Measurements from ENCODE around the gene CEACAM20. TPM values are rescaled to one million over a fixed set of nuclear protein-coding genes. Genes with fewer than 3 reads are reported as not detected.
A peak's percentile ranks its signal among the peaks of the same experiment; 100 is the strongest.
"Not testable (repeated sequence)": the region's sequence is repeated elsewhere in the genome, so short reads cannot be mapped to it uniquely, and the experiment has no call there.

Gene CEACAM20
- total RNA-seq, 1 donor, result not detected

DNA sequence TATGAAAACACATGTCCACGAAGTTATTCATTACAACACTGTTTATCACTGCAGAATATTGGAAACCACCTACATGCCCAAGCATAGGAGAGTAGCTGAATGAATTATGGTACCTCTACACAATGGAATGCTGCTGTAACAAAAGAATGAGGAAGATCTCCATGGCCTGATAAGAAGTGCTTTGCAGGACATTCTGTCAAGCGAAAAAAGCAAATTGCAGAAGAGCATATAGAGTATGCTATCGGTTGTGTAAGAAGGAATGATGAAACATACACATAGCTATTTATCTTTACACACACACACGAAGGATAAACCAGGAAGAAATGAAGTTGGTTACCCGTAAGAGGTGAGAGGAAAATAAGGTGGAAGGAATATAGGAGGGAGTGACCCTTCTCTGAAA lies 37.5 kb upstream of the CEACAM20 start:
- no peak overlapping the region for H3K4me3 ChIP-seq (ENCODE audit: low read depth, low read length)
- DNase-seq (ENCODE audit: low read depth), result no peak
- TF ChIP-seq, protein P1, sequence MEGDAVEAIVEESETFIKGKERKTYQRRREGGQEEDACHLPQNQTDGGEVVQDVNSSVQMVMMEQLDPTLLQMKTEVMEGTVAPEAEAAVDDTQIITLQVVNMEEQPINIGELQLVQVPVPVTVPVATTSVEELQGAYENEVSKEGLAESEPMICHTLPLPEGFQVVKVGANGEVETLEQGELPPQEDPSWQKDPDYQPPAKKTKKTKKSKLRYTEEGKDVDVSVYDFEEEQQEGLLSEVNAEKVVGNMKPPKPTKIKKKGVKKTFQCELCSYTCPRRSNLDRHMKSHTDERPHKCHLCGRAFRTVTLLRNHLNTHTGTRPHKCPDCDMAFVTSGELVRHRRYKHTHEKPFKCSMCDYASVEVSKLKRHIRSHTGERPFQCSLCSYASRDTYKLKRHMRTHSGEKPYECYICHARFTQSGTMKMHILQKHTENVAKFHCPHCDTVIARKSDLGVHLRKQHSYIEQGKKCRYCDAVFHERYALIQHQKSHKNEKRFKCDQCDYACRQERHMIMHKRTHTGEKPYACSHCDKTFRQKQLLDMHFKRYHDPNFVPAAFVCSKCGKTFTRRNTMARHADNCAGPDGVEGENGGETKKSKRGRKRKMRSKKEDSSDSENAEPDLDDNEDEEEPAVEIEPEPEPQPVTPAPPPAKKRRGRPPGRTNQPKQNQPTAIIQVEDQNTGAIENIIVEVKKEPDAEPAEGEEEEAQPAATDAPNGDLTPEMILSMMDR (IDR thresholded peaks at IDR 0.05; ENCODE audit: insufficient read depth, low read depth, low read length), result no peak

DNA sequence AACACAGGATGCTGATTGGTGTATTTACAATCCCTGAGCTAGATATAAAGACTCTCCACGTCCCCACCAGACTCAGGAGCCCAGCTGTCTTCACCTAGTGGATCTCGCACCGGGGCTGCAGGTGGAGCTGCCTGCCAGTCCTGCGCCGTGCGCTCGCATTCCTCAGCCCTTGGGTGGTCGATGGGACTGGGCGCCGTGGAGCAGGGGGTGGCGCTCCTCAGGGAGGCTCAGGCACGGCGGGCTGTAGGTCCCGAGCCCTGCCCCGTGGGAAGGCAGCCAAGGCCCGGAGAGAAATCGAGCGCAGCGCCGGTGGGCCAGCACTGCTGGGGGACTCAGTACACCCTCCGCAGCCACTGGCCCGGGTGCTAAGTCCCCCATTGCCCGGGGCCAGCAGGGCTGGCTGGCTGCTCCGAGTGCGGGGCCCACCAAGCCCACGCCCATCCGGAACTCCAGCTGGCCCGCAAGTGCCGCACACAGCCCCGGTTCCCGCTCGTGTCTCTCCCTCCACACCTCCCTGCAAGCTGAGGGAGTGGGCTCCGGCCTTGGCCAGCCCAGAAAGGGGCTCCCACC lies 33.7 kb upstream of the CEACAM20 start:
- DNase-seq (ENCODE audit: low read depth); H3K4me3 ChIP-seq (ENCODE audit: low read depth, low read length): not testable (repeated sequence)

DNA sequence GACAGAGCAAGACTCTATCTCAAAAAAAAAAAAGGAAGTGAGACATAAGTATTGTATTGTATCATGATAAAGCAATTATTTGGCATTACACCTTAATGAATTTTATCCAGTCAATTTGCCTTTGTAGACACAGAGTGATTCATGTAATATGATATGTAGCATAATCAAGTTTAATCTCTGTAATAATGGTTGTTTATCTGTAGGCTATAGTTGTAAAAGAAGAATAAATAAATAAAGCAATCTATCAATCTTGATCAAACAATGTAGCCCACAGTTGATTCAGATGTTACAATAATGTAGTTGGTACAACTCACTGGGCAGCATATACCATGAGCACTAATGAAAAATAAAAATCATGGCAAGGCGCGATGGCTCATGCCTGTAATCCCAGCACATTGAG lies 28.5 kb upstream of the CEACAM20 start:
- no peak for DNase-seq (ENCODE audit: low read depth)
- no peak overlapping the region for H3K4me3 ChIP-seq (ENCODE audit: low read depth, low read length)
- TF ChIP-seq, protein P1 (IDR thresholded peaks at IDR 0.05; ENCODE audit: insufficient read depth, low read depth, low read length), result no peak

DNA sequence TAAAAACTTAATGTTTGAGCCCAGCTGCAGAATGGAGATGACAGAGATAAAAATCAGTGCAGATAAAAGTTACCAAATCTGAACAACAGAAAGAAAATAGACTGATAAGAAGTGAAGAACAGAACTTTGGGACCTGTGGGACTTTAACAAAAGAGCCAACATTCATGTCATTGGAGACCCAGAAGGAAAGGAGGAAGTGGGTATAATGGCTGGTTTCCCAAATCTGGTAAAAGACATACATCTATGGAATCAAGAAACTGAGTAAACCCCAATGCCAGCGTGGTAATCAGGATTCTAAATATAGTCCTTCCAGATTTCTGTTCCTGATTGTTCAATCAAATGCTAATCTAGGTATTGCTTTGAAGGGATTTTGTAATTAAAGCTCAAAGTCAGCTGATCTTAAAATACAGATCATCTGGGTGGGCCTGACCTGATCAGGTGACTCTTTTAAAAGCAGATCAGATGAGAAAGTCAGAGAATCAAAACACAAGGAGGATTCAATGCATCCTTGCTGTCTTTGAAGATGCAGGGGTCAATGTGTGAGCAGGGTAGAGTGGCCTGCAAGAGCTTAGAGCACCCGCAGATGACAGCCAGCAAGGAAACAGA lies 25.3 kb upstream of the CEACAM20 start:
- no peak for DNase-seq (ENCODE audit: low read depth)
- no peak overlapping the region for H3K4me3 ChIP-seq (ENCODE audit: low read depth, low read length)
- TF ChIP-seq, protein P1 (IDR thresholded peaks at IDR 0.05; ENCODE audit: insufficient read depth, low read depth, low read length), result no peak

DNA sequence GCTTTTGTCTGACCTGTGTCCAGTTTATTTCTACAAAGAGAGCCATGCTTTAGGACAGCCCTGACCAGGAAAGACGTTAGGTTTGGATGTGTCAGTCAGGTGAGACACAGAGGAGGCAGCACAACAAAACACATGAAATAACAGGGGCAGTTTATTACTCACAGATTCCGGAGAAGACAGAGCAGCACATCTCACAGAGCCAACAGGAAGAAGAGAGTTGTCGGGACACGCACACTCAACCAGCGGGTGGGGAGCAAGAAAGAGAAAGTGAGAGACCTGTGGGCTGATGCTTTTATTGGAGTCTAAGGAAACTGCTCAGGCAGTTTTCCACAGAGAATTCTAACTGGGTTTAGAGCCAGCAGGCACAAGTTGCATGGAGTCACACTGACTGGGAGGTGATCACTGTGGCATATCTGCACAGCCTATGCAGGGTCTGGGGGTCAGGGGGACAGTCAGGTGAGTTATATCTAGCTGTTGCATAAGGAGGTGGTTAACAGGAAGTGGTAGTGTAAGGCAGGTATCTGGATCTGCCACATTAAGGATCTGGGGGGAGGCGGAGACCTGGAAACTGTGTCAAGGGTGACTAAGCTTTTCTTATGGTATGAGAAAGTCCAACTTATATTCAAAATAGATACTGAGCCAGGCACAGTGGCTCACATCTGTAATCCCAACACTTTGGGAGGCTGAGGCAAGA lies 24.1 kb upstream of the CEACAM20 start:
- DNase-seq (ENCODE audit: low read depth), result no peak

DNA sequence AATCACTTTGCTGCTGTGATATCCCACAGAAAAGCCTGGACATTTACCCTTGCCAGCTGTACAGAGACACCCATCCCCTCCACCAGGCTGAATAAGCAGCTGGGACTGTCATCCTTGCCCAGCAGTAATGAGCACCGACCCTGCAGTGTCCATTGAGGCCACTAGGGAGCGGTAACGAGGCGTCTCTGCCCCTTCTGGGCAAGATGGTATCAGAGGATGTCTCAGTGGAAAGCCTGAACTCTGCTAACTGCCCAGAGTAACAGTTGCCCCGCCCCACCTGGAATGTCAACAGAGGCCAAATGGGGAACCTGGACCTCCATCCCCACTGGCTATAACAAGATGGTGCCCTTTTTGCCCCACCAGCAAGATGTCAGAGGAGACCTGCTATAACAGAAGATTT lies 22.8 kb upstream of the CEACAM20 start:
- no peak overlapping the region for H3K4me3 ChIP-seq (ENCODE audit: low read depth, low read length)
- DNase-seq (ENCODE audit: low read depth), result peak; percentile 18
- TF ChIP-seq, protein P1 (IDR thresholded peaks at IDR 0.05; ENCODE audit: insufficient read depth, low read depth, low read length), result peak; percentile 64

More for the DNA sequence above, 24.1 kb upstream of the CEACAM20 start:
- no peak overlapping the region for H3K4me3 ChIP-seq (ENCODE audit: low read depth, low read length)
- TF ChIP-seq, protein P1 (IDR thresholded peaks at IDR 0.05; ENCODE audit: insufficient read depth, low read depth, low read length), result no peak

DNA sequence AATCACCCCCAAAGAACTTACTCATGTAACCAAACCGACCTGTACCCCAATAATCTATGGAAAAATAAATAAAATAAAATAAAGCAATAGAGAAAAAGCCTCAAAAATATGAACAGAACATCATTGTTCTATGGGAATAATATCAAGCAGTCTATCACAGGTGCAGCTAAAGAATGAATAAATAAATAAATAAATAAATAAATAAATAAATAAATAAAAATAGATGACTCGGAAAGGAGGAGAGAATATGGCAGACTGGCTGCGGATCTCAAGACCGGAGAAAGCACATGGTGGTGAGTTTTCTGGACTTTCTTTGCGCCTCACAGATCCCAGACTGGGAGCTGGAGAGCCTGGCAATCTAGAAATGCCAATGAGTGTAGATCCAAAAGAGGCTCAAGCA lies 22.4 kb upstream of the CEACAM20 start:
- DNase-seq (ENCODE audit: low read depth), result no peak
- TF ChIP-seq, protein P1 (IDR thresholded peaks at IDR 0.05; ENCODE audit: insufficient read depth, low read depth, low read length), result no peak
- H3K4me3 ChIP-seq (ENCODE audit: low read depth, low read length), result no peak overlapping the region

DNA sequence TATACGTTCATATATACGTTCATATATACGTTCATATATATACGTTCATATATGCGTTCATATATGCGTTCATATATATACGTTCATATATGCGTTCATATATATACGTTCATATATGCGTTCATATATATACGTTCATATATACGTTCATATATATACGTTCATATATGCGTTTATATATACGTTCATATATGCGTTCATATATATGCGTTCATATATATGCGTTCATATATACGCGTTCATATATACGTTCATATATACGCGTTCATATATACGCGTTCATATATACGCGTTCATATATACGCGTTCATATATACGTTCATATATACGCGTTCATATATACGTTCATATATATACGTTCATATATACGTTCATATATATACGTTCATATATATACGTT lies 21.5 kb upstream of the CEACAM20 start:
- H3K4me3 ChIP-seq (ENCODE audit: low read depth, low read length); DNase-seq (ENCODE audit: low read depth): not testable (repeated sequence)

All from fibroblast of villous mesenchyme (primary cell).